Rectal smooth muscle tissue (tissue), 1 donor: ENCODE results near the gene MED27.

Source experiments
- H3K27ac ChIP-seq: one replicate; pipeline ENCODE4 v1.7.0; 2013; ENCODE audit warnings: low read depth, low read length, inconsistent platforms
- H3K27me3 ChIP-seq: one replicate; pipeline ENCODE4 v1.7.0; 2013; ENCODE audit warnings: low read length; ENCODE audit not compliant: control insufficient read depth, insufficient read depth
- H3K36me3 ChIP-seq: one replicate; pipeline ENCODE4 v1.7.0; 2013; ENCODE audit warnings: low read length; ENCODE audit not compliant: control insufficient read depth, insufficient read depth
- H3K4me1 ChIP-seq: one replicate; pipeline ENCODE4 v1.7.0; 2013; ENCODE audit warnings: low read length; ENCODE audit not compliant: control insufficient read depth, insufficient read depth
- H3K4me3 ChIP-seq: one replicate; pipeline ENCODE4 v1.7.0; 2013; ENCODE audit warnings: low read length
- H3K9ac ChIP-seq: one replicate; pipeline ENCODE4 v1.7.0; 2013; ENCODE audit warnings: low read length

The MED27 gene

GRCh38 chr9:131868766-131869165 is 210.9 kb downstream of the MED27 start:
- Histone ChIP-seq H3K4me1 (no peaks in the 10 kb centered on the region), H3K9ac (no peak overlapping the region), H3K4me3 (no peak overlapping the region), H3K27ac (no peak overlapping the region), H3K36me3 (no peaks in the 10 kb centered on the region), H3K27me3 (no peaks in the 10 kb centered on the region)

DNA sequence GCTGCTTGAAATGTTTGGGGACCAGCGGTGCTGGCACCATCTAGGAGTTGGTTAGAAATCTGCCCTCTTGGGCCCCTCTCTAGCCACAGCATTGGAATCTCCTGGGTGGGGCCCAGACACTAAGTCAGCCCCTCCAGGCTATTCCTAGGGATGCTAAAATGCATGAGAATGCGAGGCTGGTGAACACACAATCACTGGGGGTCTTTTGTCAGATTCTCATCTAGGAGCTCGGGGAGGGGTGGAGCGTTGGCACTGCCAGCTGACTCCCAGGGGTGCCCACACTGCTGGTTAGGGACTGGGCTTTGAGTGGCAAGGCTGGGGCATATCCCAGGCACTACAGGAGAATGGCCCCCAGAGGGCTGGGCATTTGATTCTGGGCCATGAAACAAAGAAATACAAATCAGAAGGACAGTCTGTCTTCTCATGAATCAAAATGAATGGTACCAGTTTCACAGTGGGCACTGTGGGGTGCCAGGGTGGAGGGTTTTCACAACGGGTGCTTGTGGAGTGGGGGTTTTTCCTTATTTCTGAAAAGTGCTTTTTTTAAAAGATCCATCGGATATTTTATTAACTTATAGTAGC is 212.0 kb downstream of the MED27 start:
- no peak overlapping the region for H3K27ac ChIP-seq
- no peak overlapping the region for H3K9ac ChIP-seq
- H3K36me3 ChIP-seq, result no peaks in the 10 kb centered on the region
- H3K27me3 ChIP-seq, result no peaks in the 10 kb centered on the region
- no peaks in the 10 kb centered on the region for H3K4me1 ChIP-seq
- no peak overlapping the region for H3K4me3 ChIP-seq

DNA sequence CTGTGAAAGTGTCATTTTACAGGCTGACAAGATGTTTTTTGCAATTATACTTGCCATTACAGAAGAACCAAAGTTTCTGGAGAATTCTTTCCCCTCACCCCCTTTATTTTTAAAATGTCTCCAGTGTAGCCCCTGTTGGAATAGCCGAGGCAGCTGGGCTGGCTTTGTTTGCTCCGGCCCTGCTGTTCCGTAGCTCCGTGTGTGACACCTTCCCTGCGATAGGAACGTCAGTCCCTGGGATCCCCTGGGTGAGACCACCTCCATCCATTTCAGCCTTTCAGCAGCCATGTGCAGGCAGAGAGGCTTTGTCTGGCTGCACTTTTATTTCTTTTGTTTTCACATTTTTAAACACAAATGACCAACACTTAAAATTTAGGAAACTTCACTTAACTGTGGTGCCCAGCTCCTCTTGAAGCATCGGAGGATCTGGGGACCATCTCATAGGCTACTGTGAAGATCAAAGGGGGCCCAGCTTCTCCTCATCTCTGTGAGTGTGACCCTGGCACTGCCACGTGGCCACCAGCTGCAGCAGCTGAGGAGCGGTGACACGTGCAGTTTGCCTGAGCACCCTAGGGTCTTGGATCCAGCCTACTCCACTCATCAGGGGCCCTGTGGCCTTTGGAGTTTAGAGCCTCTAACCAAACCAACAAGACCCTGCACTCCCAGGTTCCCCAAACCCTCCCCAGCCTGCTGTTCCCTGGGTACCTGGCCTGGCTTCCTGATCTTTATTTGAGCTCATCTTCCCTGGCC is 214.0 kb downstream of the MED27 start:
- Histone ChIP-seq H3K4me3 (no peak overlapping the region), H3K27ac (no peak overlapping the region), H3K36me3 (peaks cover 2% of the 10 kb centered on the region), H3K9ac (no peak overlapping the region), H3K27me3 (no peaks in the 10 kb centered on the region), H3K4me1 (no peaks in the 10 kb centered on the region)

DNA sequence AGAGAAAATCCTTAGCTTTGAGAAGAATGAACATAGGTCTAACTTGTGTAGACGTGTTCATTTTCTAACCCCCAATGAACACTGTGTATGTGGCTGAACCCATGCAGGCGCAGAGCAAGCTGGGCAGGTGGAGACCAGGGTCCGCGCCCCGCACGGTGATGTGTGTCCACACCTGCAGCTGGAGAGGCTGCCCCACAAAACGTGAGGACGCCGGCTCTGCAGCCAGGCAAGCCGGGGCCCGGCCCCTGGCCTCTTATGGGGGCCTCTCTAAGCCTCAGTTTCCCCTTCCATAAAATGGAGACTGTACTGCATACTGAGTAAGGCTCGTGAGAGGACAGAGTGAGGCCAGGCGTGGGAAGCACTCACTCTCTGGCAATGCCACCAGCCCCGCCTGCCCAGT is 215.1 kb downstream of the MED27 start:
- peaks cover 2% of the 10 kb centered on the region for H3K36me3 ChIP-seq
- no peak overlapping the region for H3K4me3 ChIP-seq
- H3K9ac ChIP-seq, result no peak overlapping the region
- H3K4me1 ChIP-seq, result no peaks in the 10 kb centered on the region
- no peak overlapping the region for H3K27ac ChIP-seq
- no peaks in the 10 kb centered on the region for H3K27me3 ChIP-seq

DNA sequence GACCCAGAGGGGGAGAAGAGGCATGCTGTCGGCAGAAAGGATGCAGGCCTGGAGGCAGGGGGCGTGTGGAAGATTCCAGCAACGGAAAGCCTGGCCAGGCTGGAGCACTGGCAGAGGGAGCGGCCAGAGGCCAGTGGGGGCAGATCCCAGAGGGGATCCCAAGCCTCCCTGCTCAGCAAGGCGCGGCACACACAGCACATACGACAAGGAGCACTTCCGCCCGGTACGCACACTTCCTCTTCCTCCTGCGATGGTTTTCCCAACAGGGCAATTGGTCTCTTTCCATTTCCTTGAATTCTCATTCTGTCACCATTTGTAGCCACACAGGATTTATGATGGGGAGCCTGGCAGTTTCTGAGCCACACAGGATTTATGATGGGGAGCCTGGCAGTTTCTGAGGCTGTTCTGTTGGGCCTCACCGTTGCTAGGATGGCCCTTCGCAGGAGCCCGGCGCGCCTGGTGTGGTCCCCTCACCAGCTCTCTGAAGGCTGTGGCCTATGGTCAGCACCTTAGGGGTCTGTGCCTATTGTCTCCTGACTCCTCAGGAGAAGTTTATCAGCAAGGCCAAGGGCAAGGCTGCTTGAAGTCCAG is 216.3 kb downstream of the MED27 start:
- H3K27me3 ChIP-seq, result no peaks in the 10 kb centered on the region
- no peak overlapping the region for H3K9ac ChIP-seq
- H3K4me3 ChIP-seq, result no peak overlapping the region
- peaks cover 2% of the 10 kb centered on the region for H3K36me3 ChIP-seq
- no peaks in the 10 kb centered on the region for H3K4me1 ChIP-seq
- H3K27ac ChIP-seq, result no peak overlapping the region

GRCh38 chr9:131862261-131862660 is 217.4 kb downstream of the MED27 start:
- Histone ChIP-seq H3K9ac (no peak overlapping the region), H3K27me3 (no peaks in the 10 kb centered on the region), H3K4me1 (no peaks in the 10 kb centered on the region), H3K36me3 (peaks cover 2% of the 10 kb centered on the region), H3K27ac (no peak overlapping the region), H3K4me3 (no peak overlapping the region)

GRCh38 chr9:131860430-131860829 is 219.2 kb downstream of the MED27 start:
- no peaks in the 10 kb centered on the region for H3K27me3 ChIP-seq
- no peak overlapping the region for H3K9ac ChIP-seq
- H3K4me3 ChIP-seq, result no peak overlapping the region
- H3K36me3 ChIP-seq, result peaks cover 2% of the 10 kb centered on the region
- H3K4me1 ChIP-seq, result no peaks in the 10 kb centered on the region
- H3K27ac ChIP-seq, result no peak overlapping the region

DNA sequence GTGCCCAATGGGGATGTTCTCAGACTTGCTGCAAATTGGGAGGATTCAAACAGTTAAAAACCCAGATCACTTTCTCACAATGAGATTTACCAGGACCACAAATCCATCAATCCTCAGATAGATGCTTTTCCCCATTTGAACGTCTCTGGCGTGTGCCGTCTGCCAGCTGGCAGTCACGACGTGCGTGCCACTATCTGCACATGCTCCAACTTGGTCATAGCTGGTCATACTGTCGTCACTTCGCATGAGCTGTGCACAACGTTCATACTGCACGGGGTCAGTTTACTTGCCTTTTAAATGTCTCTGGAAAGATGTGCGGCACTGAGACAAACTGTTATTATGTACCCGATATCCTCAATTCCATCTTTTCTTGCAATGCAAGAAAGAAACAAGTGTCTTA is 221.5 kb downstream of the MED27 start:
- Histone ChIP-seq H3K4me3 (no peak overlapping the region), H3K4me1 (no peaks in the 10 kb centered on the region), H3K27me3 (no peaks in the 10 kb centered on the region), H3K36me3 (peaks cover 2% of the 10 kb centered on the region), H3K9ac (no peak overlapping the region), H3K27ac (no peak overlapping the region)

- no peaks in the 10 kb centered on the region for H3K27me3 ChIP-seq
Observed at GRCh38 chr9:131856105-131856504, 223.6 kb downstream of the MED27 start.

GRCh38 chr9:131854896-131855613 is 224.6 kb downstream of the MED27 start:
- no peaks in the 10 kb centered on the region for H3K27me3 ChIP-seq
- H3K9ac ChIP-seq, result no peak overlapping the region
- no peaks in the 10 kb centered on the region for H3K36me3 ChIP-seq
- no peaks in the 10 kb centered on the region for H3K4me1 ChIP-seq
- no peak overlapping the region for H3K4me3 ChIP-seq
- H3K27ac ChIP-seq, result no peak overlapping the region

More at GRCh38 chr9:131856105-131856504, 223.6 kb downstream of the MED27 start:
- no peak overlapping the region for H3K4me3 ChIP-seq
- H3K4me1 ChIP-seq, result no peaks in the 10 kb centered on the region
- H3K36me3 ChIP-seq, result peaks cover 2% of the 10 kb centered on the region
- H3K9ac ChIP-seq, result no peak overlapping the region
- no peak overlapping the region for H3K27ac ChIP-seq

- H3K4me3 ChIP-seq, result no peak overlapping the region
- no peaks in the 10 kb centered on the region for H3K36me3 ChIP-seq
- H3K27me3 ChIP-seq, result no peaks in the 10 kb centered on the region
- H3K9ac ChIP-seq, result no peak overlapping the region
- H3K4me1 ChIP-seq, result no peaks in the 10 kb centered on the region
- no peak overlapping the region for H3K27ac ChIP-seq
Observed at GRCh38 chr9:131854334-131854733, 225.3 kb downstream of the MED27 start.

DNA sequence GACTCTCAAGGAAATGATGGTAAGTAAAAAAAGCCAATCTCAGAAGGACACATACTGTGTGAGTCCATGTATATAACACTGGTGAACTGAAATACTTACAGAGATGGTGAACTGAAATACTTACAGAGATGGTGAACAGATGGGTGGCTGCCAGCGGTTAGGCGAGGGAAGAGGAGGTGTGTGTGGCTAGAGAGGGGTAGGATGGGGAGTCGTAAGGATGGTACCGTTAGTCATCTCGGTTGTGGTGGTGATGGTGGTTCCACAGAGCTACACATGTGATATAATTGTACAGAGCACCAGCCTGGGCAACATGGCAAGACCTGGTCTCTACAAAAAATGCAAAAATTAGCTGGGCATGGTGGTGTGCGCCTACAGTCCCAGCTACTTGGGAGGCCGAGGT is 226.2 kb downstream of the MED27 start:
- no peaks in the 10 kb centered on the region for H3K4me1 ChIP-seq
- H3K4me3 ChIP-seq, result no peak overlapping the region
- H3K9ac ChIP-seq, result no peak overlapping the region
- no peak overlapping the region for H3K27ac ChIP-seq
- no peaks in the 10 kb centered on the region for H3K27me3 ChIP-seq
- H3K36me3 ChIP-seq, result no peaks in the 10 kb centered on the region
